ENCODE data around the gene KLHDC4. TPM values are rescaled to one million over a fixed set of nuclear protein-coding genes. Genes with fewer than 3 reads are reported as not detected.

The KLHDC4 gene
- total and polyA plus RNA-seq, 10 of the 15 experiments (the other 5 are each of a cell fraction or from before 2014, with no cell fraction given): 0.80 to 62.1 (median 32.8) TPM

DNA sequence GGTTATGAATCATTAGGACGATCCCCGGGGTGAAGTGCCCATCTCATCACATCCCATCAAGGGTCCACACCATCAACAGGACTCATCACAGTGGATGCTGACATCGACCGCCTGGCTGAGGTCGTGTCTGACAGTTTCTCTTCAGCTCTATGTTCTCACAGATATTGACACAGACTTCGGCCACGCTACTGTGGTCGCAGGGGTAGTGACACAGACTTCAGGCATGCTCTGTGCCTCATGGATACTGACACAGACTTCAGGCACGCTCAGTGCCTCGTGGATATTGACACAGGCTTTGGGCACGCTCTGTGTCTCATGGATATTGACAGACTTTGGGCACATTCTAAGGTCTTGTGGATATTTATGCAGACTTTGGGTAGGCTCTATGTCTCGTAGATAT is 50.1 kb downstream of the KLHDC4 start (continued):
- TF ChIP-seq, protein P1, sequence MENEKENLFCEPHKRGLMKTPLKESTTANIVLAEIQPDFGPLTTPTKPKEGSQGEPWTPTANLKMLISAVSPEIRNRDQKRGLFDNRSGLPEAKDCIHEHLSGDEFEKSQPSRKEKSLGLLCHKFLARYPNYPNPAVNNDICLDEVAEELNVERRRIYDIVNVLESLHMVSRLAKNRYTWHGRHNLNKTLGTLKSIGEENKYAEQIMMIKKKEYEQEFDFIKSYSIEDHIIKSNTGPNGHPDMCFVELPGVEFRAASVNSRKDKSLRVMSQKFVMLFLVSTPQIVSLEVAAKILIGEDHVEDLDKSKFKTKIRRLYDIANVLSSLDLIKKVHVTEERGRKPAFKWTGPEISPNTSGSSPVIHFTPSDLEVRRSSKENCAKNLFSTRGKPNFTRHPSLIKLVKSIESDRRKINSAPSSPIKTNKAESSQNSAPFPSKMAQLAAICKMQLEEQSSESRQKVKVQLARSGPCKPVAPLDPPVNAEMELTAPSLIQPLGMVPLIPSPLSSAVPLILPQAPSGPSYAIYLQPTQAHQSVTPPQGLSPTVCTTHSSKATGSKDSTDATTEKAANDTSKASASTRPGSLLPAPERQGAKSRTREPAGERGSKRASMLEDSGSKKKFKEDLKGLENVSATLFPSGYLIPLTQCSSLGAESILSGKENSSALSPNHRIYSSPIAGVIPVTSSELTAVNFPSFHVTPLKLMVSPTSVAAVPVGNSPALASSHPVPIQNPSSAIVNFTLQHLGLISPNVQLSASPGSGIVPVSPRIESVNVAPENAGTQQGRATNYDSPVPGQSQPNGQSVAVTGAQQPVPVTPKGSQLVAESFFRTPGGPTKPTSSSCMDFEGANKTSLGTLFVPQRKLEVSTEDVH (IDR thresholded peaks at IDR 0.05; ENCODE audit: low read depth, partially characterized antibody): no peak

GRCh38 chr16:87715231-87715630 is 50.6 kb downstream of the KLHDC4 start:
- no peak overlapping the region for H2AFZ ChIP-seq (ENCODE audit: control insufficient read depth, low read depth, low read length)
- no peak overlapping the region for H3K4me3 ChIP-seq
- RAD21 ChIA-PET (ENCODE audit: unreplicated experiment): no interaction called here
- FAIRE-seq (no peak), DNase-seq (ENCODE audit: low read depth, low spot score) (no peak), ATAC-seq (no peak)
- intact Hi-C loops (cut with micrococcal nuclease; ENCODE audit: unreplicated experiment): no loop called here
- WGBS (ENCODE audit: insufficient coverage, insufficient replicate concordance, low lambda C conversion rate, missing lambda C conversion rate): 98% methylated on average over 16 of the region's 16 CpGs
- in situ Hi-C loops (cut with MboI): no loop called here
- H3K79me2 ChIP-seq (ENCODE audit: control insufficient read depth, insufficient read depth, low read length): no peaks in the 10 kb centered on the region
- POLR2A ChIA-PET: interaction anchor here (0.6 kb wide), 1 partner anchor 8 kb away, joined by 3 read pairs; no protein-coding TSS in a partner anchor
- H3K27me3 ChIP-seq (replicated peaks in 1 of 2; ENCODE audit: control insufficient read depth in 2 of 2, insufficient read depth in 2 of 2, low read length in 1 of 2): no peaks in the 10 kb centered on the region
- no peaks in the 10 kb centered on the region for H3K4me1 ChIP-seq (ENCODE audit: control insufficient read depth, insufficient read depth, low read length)
- no TSS peak for BruUV-seq (replicated peaks)
- no peak for TF ChIP-seq TARDBP (IDR thresholded peaks at IDR 0.05; ENCODE audit: borderline replicate concordance)
- no peak for TF ChIP-seq LARP7 (IDR thresholded peaks at IDR 0.05)
- no peaks in the 10 kb centered on the region for H3K9me3 ChIP-seq (replicated peaks; ENCODE audit: control insufficient read depth, insufficient read depth, low read length)
- no peaks in the 10 kb centered on the region for H4K20me1 ChIP-seq (ENCODE audit: control insufficient read depth, insufficient read depth)
- H3K27ac ChIP-seq (ENCODE audit: control insufficient read depth, insufficient read depth): no peak overlapping the region
- H3K4me2 ChIP-seq (ENCODE audit: control insufficient read depth, insufficient read depth): no peak overlapping the region
- H3K36me3 ChIP-seq (ENCODE audit: control insufficient read depth in 2 of 2, insufficient read depth in 2 of 2, low read length in 1 of 2): peaks cover 8 to 24% of the 10 kb centered on the region in 2 experiments; a peak in 3 of 4 replicates
- H3K9ac ChIP-seq (ENCODE audit: control insufficient read depth, insufficient read depth, low read length): no peak overlapping the region
- SMC1A ChIA-PET (ENCODE audit: uncharacterized antibody, unreplicated experiment): no interaction called here
- CTCF ChIA-PET: no interaction called here

Measured in GM12878 (cell line).